IMR-90 (cell line): ENCODE data around the gene RYR1. TPM values are rescaled to one million over a fixed set of nuclear protein-coding genes. Genes with fewer than 3 reads are reported as not detected.

Experiments used
- ATAC-seq: fragments of 200-7000 bp; cut with Tn5 transposase; 2 replicates; pipeline ENCODE4 v1.9.1; 2020; ENCODE audit warnings: low read depth, mild to moderate bottlenecking, moderate library complexity
- BruUV-seq: library from RNA; stranded (reverse); fragments of 400-500 nt; replicated peaks from 2 replicates; lab custom pipeline; 2021; lab: Mats Ljungman, UMichigan
- CTCF ChIA-PET: fragments of 300-600 bp; formaldehyde crosslinking; extraction: SDS; loops from one replicate; lab custom pipeline; 2021; ENCODE audit warnings: antibody characterized with exemption; lab: Yijun Ruan, JAX
- POLR2A ChIA-PET: fragments of 300-600 bp; sonication (Branson Sonifier 250); formaldehyde crosslinking; loops from one replicate; lab custom pipeline; 2022; ENCODE audit warnings: antibody characterized with exemption; ENCODE audit not compliant: unreplicated experiment; lab: Charles Lee
- DNase-seq: peaks from one replicate; pipeline ENCODE4 v3.0.0; 2013
- H2AFZ ChIP-seq: replicated peaks from 2 replicates; pipeline ENCODE3; 2013; ENCODE audit warnings: low read length, mild to moderate bottlenecking; ENCODE audit not compliant: poor library complexity
- H2AK5ac ChIP-seq: 2 replicates; pipeline ENCODE4 v1.6.1; 2013; ENCODE audit warnings: low read depth, low read length, inconsistent platforms
- H2AK9ac ChIP-seq: replicated peaks from 2 replicates; pipeline ENCODE3; 2013; ENCODE audit warnings: mild to moderate bottlenecking, low read depth, low read length, moderate library complexity; ENCODE audit not compliant: poor library complexity
- H2BK120ac ChIP-seq: 2 replicates; pipeline ENCODE4 v1.6.1; 2013; ENCODE audit warnings: low read depth, low read length, inconsistent platforms
- H2BK15ac ChIP-seq: 3 replicates; pipeline ENCODE4 v1.6.1; 2013; ENCODE audit warnings: low read depth, low read length, inconsistent platforms
- H2BK20ac ChIP-seq: 2 replicates; pipeline ENCODE4 v1.6.1; 2013; ENCODE audit warnings: low read depth, mild to moderate bottlenecking, inconsistent platforms, low read length, moderate library complexity
- H2BK5ac ChIP-seq: 2 replicates; pipeline ENCODE4 v1.6.1; 2013; ENCODE audit warnings: mild to moderate bottlenecking, low read depth, low read length, inconsistent platforms; ENCODE audit not compliant: poor library complexity, severe bottlenecking
- H3K14ac ChIP-seq: replicated peaks from 2 replicates; pipeline ENCODE4 v1.6.1; 2013; ENCODE audit warnings: low read depth, low read length, inconsistent platforms
- H3K18ac ChIP-seq: 2 replicates; pipeline ENCODE4 v1.6.1; 2013; ENCODE audit warnings: low read depth, low read length, control low read depth
- H3K23ac ChIP-seq: 2 replicates; pipeline ENCODE4 v1.6.1; 2013; ENCODE audit warnings: low read depth, low read length, inconsistent platforms
- H3K27ac ChIP-seq: 2 replicates; pipeline ENCODE4 v1.5.1; 2013; ENCODE audit warnings: mild to moderate bottlenecking, control low read depth, low read length; ENCODE audit not compliant: insufficient read depth
- H3K27me3 ChIP-seq: 2 replicates; pipeline ENCODE4 v1.6.1; 2013; ENCODE audit warnings: low read length; ENCODE audit not compliant: control insufficient read depth, insufficient read depth
- H3K36me3 ChIP-seq: 2 replicates; pipeline ENCODE4 v1.6.1; 2013; ENCODE audit warnings: low read length, mixed read lengths; ENCODE audit not compliant: control insufficient read depth, insufficient read depth
- H3K4ac ChIP-seq: 2 replicates; pipeline ENCODE4 v1.6.1; 2013; ENCODE audit warnings: low read depth, low read length, inconsistent platforms
- H3K4me1 ChIP-seq: 2 replicates; pipeline ENCODE4 v1.6.1; 2013; ENCODE audit warnings: low read length, mixed read lengths; ENCODE audit not compliant: control insufficient read depth, insufficient read depth
- H3K4me2 ChIP-seq: 2 replicates; pipeline ENCODE4 v1.6.1; 2013; ENCODE audit warnings: low read depth, mild to moderate bottlenecking, control low read depth, low read length, moderate library complexity
- H3K4me3 ChIP-seq: 2 replicates; pipeline ENCODE4 v1.5.1; 2013; ENCODE audit warnings: low read depth, mild to moderate bottlenecking, control low read depth, low read length, moderate library complexity; ENCODE audit not compliant: insufficient read depth
- H3K56ac ChIP-seq: 2 replicates; pipeline ENCODE4 v1.6.1; 2013; ENCODE audit warnings: low read length, inconsistent platforms; ENCODE audit not compliant: insufficient read depth; ENCODE audit errors: extremely low read depth
- H3K79me1 ChIP-seq, 2 experiments: 2 replicates each; pipeline ENCODE4 v1.6.1; 2013; ENCODE audit warnings: low read length in 2 of 2, inconsistent platforms in 1 of 2, low read depth in 1 of 2
- H3K9ac ChIP-seq: 2 replicates; pipeline ENCODE4 v1.6.1; 2013; ENCODE audit warnings: low read depth, low read length, control low read depth
- H3K9me1 ChIP-seq: 2 replicates; pipeline ENCODE4 v1.6.1; 2013; ENCODE audit warnings: low read length, inconsistent platforms; ENCODE audit not compliant: insufficient read depth
- H3K9me3 ChIP-seq: 2 replicates; pipeline ENCODE4 v1.6.1; 2013; ENCODE audit warnings: low read length; ENCODE audit not compliant: control insufficient read depth, insufficient read depth
- H4K20me1 ChIP-seq: 2 replicates; pipeline ENCODE4 v1.6.1; 2013; ENCODE audit warnings: low read length, inconsistent platforms; ENCODE audit not compliant: insufficient read depth
- H4K5ac ChIP-seq: 2 replicates; pipeline ENCODE4 v1.6.1; 2013; ENCODE audit warnings: mild to moderate bottlenecking, low read depth, low read length, control low read depth
- H4K8ac ChIP-seq, 2 experiments: 2 replicates each; pipeline ENCODE4 v1.6.1; 2013; ENCODE audit warnings: low read depth in 2 of 2, low read length in 2 of 2, control low read depth in 1 of 2, inconsistent platforms in 1 of 2
- H4K91ac ChIP-seq: 2 replicates; pipeline ENCODE4 v1.6.1; 2013; ENCODE audit warnings: low read depth, low read length, inconsistent platforms; ENCODE audit not compliant: insufficient read depth
- CHD1 ChIP-seq: IDR thresholded peaks from 2 replicates; pipeline ENCODE4 v1.6.1; 2012; ENCODE audit warnings: low read depth, low read length, improper control_type of control experiment
- RFX5 ChIP-seq: IDR thresholded peaks from 2 replicates; pipeline ENCODE4 v1.8.0; 2012; ENCODE audit warnings: low read depth, mild to moderate bottlenecking, low read length, moderate library complexity
- WGBS, 2 experiments: methylation state at CpG; one replicate each; pipeline versions ENCODE4 v1.1.5 to v1.1.7; 2013; ENCODE audit warnings: missing lambda C conversion rate in 2 of 2; ENCODE audit not compliant: insufficient read length in 1 of 2; ENCODE audit errors: extremely low coverage in 2 of 2; 5-methylcytosine and 5-hydroxymethylcytosine counted together
- dilution Hi-C: fragments of 300-500 bp; cut with HindIII; formaldehyde crosslinking; loops from one replicate; pipeline ENCODE4 v1.14.3; 2018; ENCODE audit warnings: low sequenced_read_pairs; ENCODE audit not compliant: unreplicated experiment
- in situ Hi-C: fragments of 300-500 bp; cut with MboI; formaldehyde crosslinking; loops from 3 replicates; pipeline ENCODE4 v1.14.3; 2019; ENCODE audit warnings: low sequenced_read_pairs, inconsistent platforms, mixed read lengths
- intact Hi-C: fragments of 100-400 bp; cut with micrococcal nuclease; formaldehyde crosslinking; loops from 2 replicates; pipeline ENCODE4 v1.10.0; 2022
- polyA plus RNA-seq, 3 experiments: library from polyadenylated mRNA; depleted of rRNA; stranded (reverse); fragments of >200 nt; gene quantifications; 2 replicates each; pipeline ENCODE4 v1.2.3, GENCODE V29; 2012; ENCODE audit warnings: low replicate concordance in 1 of 3
- total RNA-seq: library from RNA; depleted of rRNA; stranded (reverse); fragments of >200 nt; gene quantifications from 2 replicates; pipeline ENCODE4 v1.2.3, GENCODE V29; 2012
- TF ChIP-seq, protein P1 (sequence below): fragments of 150-350 bp; IDR thresholded peaks from 2 replicates; pipeline ENCODE4 v1.6.1; 2017; ENCODE audit warnings: mild to moderate bottlenecking, antibody characterized with exemption, low read length, low read depth

Gene RYR1
- total and polyA plus RNA-seq, 2 of the 4 experiments (the other 2 are of a cell fraction): not detected

DNA sequence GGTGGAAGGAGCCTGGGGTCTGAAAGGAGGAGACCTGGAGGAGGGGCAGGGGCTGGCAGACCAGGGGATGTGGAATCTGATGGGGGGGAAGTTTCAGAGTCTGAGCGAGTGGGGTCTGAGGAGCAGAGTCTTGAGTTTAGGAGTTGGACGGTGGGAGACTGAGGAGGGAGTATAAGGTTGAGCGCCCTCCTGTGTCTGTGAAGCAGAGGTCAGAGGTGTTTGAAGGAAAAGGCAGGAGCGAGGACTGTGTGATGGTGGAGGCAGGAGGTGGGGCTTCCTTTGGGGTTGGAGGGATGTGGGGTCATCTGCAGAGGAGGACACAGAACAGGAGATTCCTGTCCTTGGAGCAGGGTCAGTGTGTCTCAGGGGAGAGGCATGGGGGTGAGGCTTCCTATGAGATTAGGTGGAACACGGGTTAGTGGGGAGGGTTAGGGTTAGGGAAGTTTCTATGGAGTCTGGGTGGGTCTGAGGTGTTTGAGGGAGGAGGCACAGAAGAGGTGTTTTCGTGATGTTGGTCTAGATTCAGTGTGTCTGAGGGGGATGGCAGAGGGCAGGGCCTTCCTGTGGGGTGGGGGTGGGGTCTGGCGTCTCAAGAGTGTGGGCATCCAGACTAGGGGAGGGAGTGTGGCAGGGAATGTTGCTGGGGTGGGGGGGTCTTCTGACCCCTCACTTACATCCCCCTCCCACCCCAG, 8.3 kb downstream of the RYR1 start:
- WGBS, 2 experiments: 33% methylated on average over 5 of the region's 7 CpGs; no CpG with 5 or more reads in 1 of the 2 experiments
- H2BK20ac ChIP-seq: no peak overlapping the region
- intact Hi-C loops (no loop called here), dilution Hi-C loops (no loop called here), in situ Hi-C loops (no loop called here)
- no peaks in the 10 kb centered on the region for H3K4me1 ChIP-seq
- ChIA-PET POLR2A (no interaction called here), CTCF (no interaction called here)
- BruUV-seq: no TSS peak
- no peak for TF ChIP-seq RFX5
- TF ChIP-seq, protein P1, sequence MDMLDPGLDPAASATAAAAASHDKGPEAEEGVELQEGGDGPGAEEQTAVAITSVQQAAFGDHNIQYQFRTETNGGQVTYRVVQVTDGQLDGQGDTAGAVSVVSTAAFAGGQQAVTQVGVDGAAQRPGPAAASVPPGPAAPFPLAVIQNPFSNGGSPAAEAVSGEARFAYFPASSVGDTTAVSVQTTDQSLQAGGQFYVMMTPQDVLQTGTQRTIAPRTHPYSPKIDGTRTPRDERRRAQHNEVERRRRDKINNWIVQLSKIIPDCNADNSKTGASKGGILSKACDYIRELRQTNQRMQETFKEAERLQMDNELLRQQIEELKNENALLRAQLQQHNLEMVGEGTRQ: no peak
- no peak for TF ChIP-seq CHD1
- no peak overlapping the region for H3K23ac ChIP-seq
- no peak overlapping the region for H4K91ac ChIP-seq
- H2AK9ac ChIP-seq: no peak overlapping the region
- no peaks in the 10 kb centered on the region for H3K36me3 ChIP-seq
- no peaks in the 10 kb centered on the region for H3K79me1 ChIP-seq
- no peak overlapping the region for H2BK120ac ChIP-seq
- H3K9me3 ChIP-seq: no peaks in the 10 kb centered on the region
- H3K27me3 ChIP-seq: peaks cover 5% of the 10 kb centered on the region; the same call in 1 of the 2 replicates
- no peak overlapping the region for H2AFZ ChIP-seq
- H4K20me1 ChIP-seq: no peaks in the 10 kb centered on the region
- no peak overlapping the region for H2AK5ac ChIP-seq
- no peak overlapping the region for H3K9ac ChIP-seq
- no peak overlapping the region for H2BK5ac ChIP-seq
- H2BK15ac ChIP-seq: no peak overlapping the region
- no peak overlapping the region for H3K4me2 ChIP-seq
- H3K4ac ChIP-seq: no peak overlapping the region
- H3K4me3 ChIP-seq: no peak overlapping the region
- no peak overlapping the region for H3K56ac ChIP-seq
- no peak for DNase-seq
- H3K27ac ChIP-seq: no peak overlapping the region
- no peak overlapping the region for H4K8ac ChIP-seq
- H3K14ac ChIP-seq: no peak overlapping the region
- H3K18ac ChIP-seq: no peak overlapping the region
- 0 out of 2 replicates have a peak, but pooled peaks have one; percentile 27 for ATAC-seq
- no peaks in the 10 kb centered on the region for H3K9me1 ChIP-seq
- no peak overlapping the region for H4K5ac ChIP-seq
